Adrenal gland (tissue), 12 donors: ENCODE data around the gene RIT2. TPM values are rescaled to one million over a fixed set of nuclear protein-coding genes. Genes with fewer than 3 reads are reported as not detected.

ENCODE experiments used
- DNase-seq, 7 donors: peaks; one replicate each; pipeline ENCODE4 v3.0.0-alpha.2; 2019 to 2020
- H3K27ac ChIP-seq, 5 donors: fragments of 200-600 bp; sonication (generic) in 4 of 5; 1 replicate in 3 of 5; 2 replicates in 2 of 5; pipeline versions ENCODE4 v1.5.1 to v1.8.0; 2016 to 2020; ENCODE audit warnings: mild to moderate bottlenecking in 1 of 5
- H3K27me3 ChIP-seq: fragments of 200-600 bp; 2 replicates; pipeline ENCODE4 v1.8.0; 2021
- H3K36me3 ChIP-seq, 2 donors: fragments of 200-600 bp; replicated peaks in 1 of 2; 1 replicate in 1 of 2; 2 replicates in 1 of 2; pipeline versions ENCODE4 v1.5.1 to v1.8.0; 2018 to 2022
- H3K4me1 ChIP-seq, 2 donors: fragments of 200-600 bp; replicated peaks in 1 of 2; 1 replicate in 1 of 2; 2 replicates in 1 of 2; pipeline versions ENCODE4 v1.5.1 to v1.8.0; 2018 to 2021
- H3K4me3 ChIP-seq, 4 donors: fragments of 200-600 bp; sonication (generic) in 3 of 4; one replicate each; pipeline ENCODE4 v1.5.1; 2016 to 2018
- H3K9me3 ChIP-seq, 3 donors: fragments of 200-600 bp; sonication (generic) in 1 of 3; replicated peaks in 1 of 3; 1 replicate in 2 of 3; 2 replicates in 1 of 3; pipeline versions ENCODE4 v1.5.1 to v1.8.0; 2016 to 2021
- CTCF ChIP-seq, 6 experiments: fragments of 450-650 bp in 4 of 6; fragments of 200-600 bp in 2 of 6; sonication (generic) in 1 of 6; IDR thresholded peaks; 1 replicate in 5 of 6; 2 replicates in 1 of 6; pipeline versions ENCODE4 v1.5.1 to v1.8.0; 2016 to 2021; ENCODE audit warnings: antibody characterized with exemption in 6 of 6, mild to moderate bottlenecking in 2 of 6, moderate library complexity in 1 of 6
- POLR2A ChIP-seq, 2 donors: fragments of 450-650 bp; IDR thresholded peaks; one replicate each; pipeline ENCODE4 v1.6.1; 2017; ENCODE audit warnings: antibody characterized with exemption in 2 of 2, mild to moderate bottlenecking in 2 of 2, moderate library complexity in 1 of 2
- WGBS, 4 donors: extraction: QIAGEN DNeasy Blood & Tissue Kit in 2 of 4; methylation state at CpG; one replicate each; pipeline versions ENCODE4 v1.1.5 to v1.1.7; 2013 to 2017; 5-methylcytosine and 5-hydroxymethylcytosine counted together
- intact Hi-C, 2 donors: fragments of 100-400 bp; cut with DNase I; formaldehyde crosslinking; loops; one replicate each; pipeline versions ENCODE4 v1.14.1 to v1.15.0; 2022 to 2023
- polyA plus RNA-seq, 3 donors: library from polyadenylated mRNA; stranded (reverse); fragments of 200-250 nt in 2 of 3; fragments of 350-450 nt in 1 of 3; fragmentation: Illumina TruSeq in 1 of 3; extraction: RNeasy Lipid Tissue Mini Kit (QIAGEN cat#74804) in 1 of 3; gene quantifications; one replicate each; pipeline ENCODE4 v1.2.3, GENCODE V29; 2013 to 2014
- total RNA-seq, 9 donors: library from RNA; depleted of rRNA in 4 of 9; stranded (reverse); fragments of >200 nt in 4 of 9; fragments of 120-200 nt in 1 of 9; fragmentation: NEBNext Ultra II Directional in 1 of 9; extraction: Animal tissue kit (Norgen Biotek cat#: 25700) in 1 of 9; gene quantifications; one replicate each; pipeline versions ENCODE4 v1.1.0 to v1.2.4, GENCODE V29; 2013 to 2023
- donor health status: healthy with polysubstance abuse.
- donor health status: Bipolar disorder and iron deficiency.
- donor health status: DM: yes; HTN: yes; CAD: no.
- donor health status: DM: no; HTN: no; CAD: no.
- donor health status: DM: no; HTN: no; CAD: no.
- donor health status: DM: yes; HTN: yes; CAD: no.

RIT2 gene
- total and polyA plus RNA-seq, 12 donors, result 0.20 to 0.99 (median 0.28) TPM; not detected in 7

DNA sequence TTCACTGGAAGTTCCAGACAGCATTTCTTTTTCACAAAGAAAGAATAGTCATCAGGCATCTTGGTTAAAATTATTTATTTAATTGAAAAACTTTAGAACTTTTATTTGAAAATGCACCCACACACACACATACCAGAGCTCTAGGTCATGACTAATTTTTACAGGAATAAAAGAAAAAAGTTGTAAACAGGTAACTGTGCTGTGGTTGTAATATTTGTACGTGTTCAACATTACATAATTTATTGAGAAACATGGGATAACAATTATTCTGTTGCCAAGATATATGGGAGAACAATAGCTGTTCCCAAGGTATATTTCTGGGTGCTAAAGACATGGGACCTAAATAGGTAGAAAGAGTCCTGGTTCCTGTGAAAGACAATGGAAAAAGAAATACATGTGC, 104.9 kb downstream of the RIT2 start:
- Histone ChIP-seq H3K27me3 (no peaks in the 10 kb centered on the region), H3K27ac (no peak overlapping the region), H3K36me3 (no peaks in the 10 kb centered on the region), H3K9me3 (no peaks in the 10 kb centered on the region), H3K4me1 (no peaks in the 10 kb centered on the region), H3K4me3 (no peak overlapping the region)
- no peak for TF ChIP-seq POLR2A (IDR thresholded peaks at IDR 0.05)
- no peak for TF ChIP-seq CTCF (IDR thresholded peaks at IDR 0.05)
- intact Hi-C loops, result no loop called here
- no peak for DNase-seq
- WGBS, 4 donors, result 48 to 72% (median 58%) methylated on average over 1 of the region's 1 CpG

DNA sequence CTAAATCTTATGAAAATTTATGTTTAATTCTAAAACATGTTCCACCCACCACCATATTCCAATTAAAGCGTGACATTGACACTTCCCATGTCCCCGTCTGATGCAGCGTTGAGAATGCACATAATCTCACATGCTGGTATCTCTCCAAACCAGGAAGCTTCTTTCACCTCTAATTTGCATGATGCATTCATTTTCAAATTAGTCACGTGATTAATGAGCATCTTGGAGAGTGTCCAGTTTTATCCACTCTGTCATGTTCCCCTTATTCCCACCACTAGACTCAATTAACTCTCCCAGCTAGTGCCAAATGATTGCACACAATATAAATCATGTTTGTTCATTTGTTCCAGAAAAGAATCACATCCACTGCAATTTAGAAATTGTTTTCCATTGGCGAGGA, 105.8 kb downstream of the RIT2 start:
- DNase-seq, result no peak
- Histone ChIP-seq H3K9me3 (no peaks in the 10 kb centered on the region), H3K27ac (no peak overlapping the region), H3K4me3 (no peak overlapping the region), H3K27me3 (no peaks in the 10 kb centered on the region), H3K4me1 (no peaks in the 10 kb centered on the region), H3K36me3 (no peaks in the 10 kb centered on the region)
- TF ChIP-seq CTCF (IDR thresholded peaks at IDR 0.05) (no peak), POLR2A (IDR thresholded peaks at IDR 0.05) (no peak)
- intact Hi-C loops, result no loop called here
- WGBS, 4 donors, result 68 to 76% (median 72%) methylated on average over 5 of the region's 5 CpGs

- Histone ChIP-seq H3K36me3 (no peaks in the 10 kb centered on the region), H3K9me3 (no peaks in the 10 kb centered on the region), H3K4me3 (no peak overlapping the region), H3K27me3 (no peaks in the 10 kb centered on the region), H3K27ac (no peak overlapping the region), H3K4me1 (no peaks in the 10 kb centered on the region)
- 64 to 71% (median 69%) methylated on average over 2 of the region's 2 CpGs for WGBS, 4 donors
- TF ChIP-seq CTCF (IDR thresholded peaks at IDR 0.05) (no peak), POLR2A (IDR thresholded peaks at IDR 0.05) (no peak)
- no peak for DNase-seq
- intact Hi-C loops, result no loop called here
Observed at GRCh38 chr18:43007365-43007764, 108.1 kb downstream of the RIT2 start.

GRCh38 chr18:43004421-43004820, 111.1 kb downstream of the RIT2 start:
- TF ChIP-seq POLR2A (IDR thresholded peaks at IDR 0.05) (no peak), CTCF (IDR thresholded peaks at IDR 0.05) (no peak)

More at GRCh38 chr18:43004421-43004820, 111.1 kb downstream of the RIT2 start:
- Histone ChIP-seq H3K4me3 (no peak overlapping the region), H3K27me3 (no peaks in the 10 kb centered on the region), H3K9me3 (no peaks in the 10 kb centered on the region), H3K27ac (no peak overlapping the region), H3K4me1 (no peaks in the 10 kb centered on the region), H3K36me3 (no peaks in the 10 kb centered on the region)
- WGBS, 4 donors, result 64 to 82% (median 74%) methylated on average over 1 of the region's 1 CpG
- intact Hi-C loops, result no loop called here
- DNase-seq, result no peak
